Stimulated activated naive CD8-positive, alpha-beta T cell treated with anti-CD3 and anti-CD28 coated beads, Interleukin-15, amount 100 ng/mL, for 72 hours (primary cell): ENCODE measurements around the gene ALDOB.

ENCODE experiments used
- ATAC-seq: fragments of 150-1000 bp; cut with Tn5 transposase; 2 replicates; pipeline ENCODE4 v1.10.0; 2021; ENCODE audit warnings: mild to moderate bottlenecking, moderate library complexity
- DNase-seq, 2 donors: peaks; one replicate each; pipeline ENCODE4 v3.0.0; 2021 to 2022
- H3K27ac Mint-ChIP-seq, 2 donors: one replicate each; pipeline ENCODE4 v1.8.0; 2022; ENCODE audit warnings: mild to moderate bottlenecking in 2 of 2, mixed read lengths in 2 of 2, moderate library complexity in 2 of 2
- H3K27me3 Mint-ChIP-seq: one replicate; pipeline ENCODE4 v1.8.0; 2022; ENCODE audit warnings: mixed read lengths
- H3K4me1 Mint-ChIP-seq: one replicate; pipeline ENCODE4 v1.8.0; 2022; ENCODE audit warnings: mild to moderate bottlenecking, mixed read lengths
- H3K4me3 Mint-ChIP-seq, 2 donors: one replicate each; pipeline ENCODE4 v1.8.0; 2022; ENCODE audit warnings: mild to moderate bottlenecking in 2 of 2, mixed read lengths in 2 of 2, moderate library complexity in 1 of 2
- H3K9me3 Mint-ChIP-seq, 2 donors: one replicate each; pipeline ENCODE4 v1.8.0; 2022; ENCODE audit warnings: mixed read lengths in 2 of 2

Gene ALDOB

GRCh38 chr9:101465326-101465915 lies 29.8 kb upstream of the ALDOB start:
- no peak for DNase-seq
- Mint-ChIP-seq H3K27ac (no peak overlapping the region), H3K9me3 (no peaks in the 10 kb centered on the region), H3K4me1 (no peaks in the 10 kb centered on the region), H3K27me3 (peaks cover 31% of the 10 kb centered on the region), H3K4me3 (no peak overlapping the region)
- no peak for ATAC-seq

GRCh38 chr9:101463397-101463796 lies 27.8 kb upstream of the ALDOB start:
- H3K4me1 Mint-ChIP-seq = no peaks in the 10 kb centered on the region
- DNase-seq = no peak
- ATAC-seq = peak; percentile 73
- H3K27me3 Mint-ChIP-seq = peaks cover 18% of the 10 kb centered on the region
- no peak overlapping the region for H3K4me3 Mint-ChIP-seq
- H3K9me3 Mint-ChIP-seq = no peaks in the 10 kb centered on the region
- H3K27ac Mint-ChIP-seq = no peak overlapping the region

- ATAC-seq (no peak), DNase-seq (no peak)
- Mint-ChIP-seq H3K4me3 (no peak overlapping the region), H3K4me1 (no peaks in the 10 kb centered on the region), H3K27me3 (peaks cover 18% of the 10 kb centered on the region), H3K9me3 (no peaks in the 10 kb centered on the region), H3K27ac (no peak overlapping the region)
Measured at GRCh38 chr9:101462558-101462957, 27.0 kb upstream of the ALDOB start.

GRCh38 chr9:101460965-101461364 lies 25.4 kb upstream of the ALDOB start:
- peaks cover 18% of the 10 kb centered on the region for H3K27me3 Mint-ChIP-seq
- H3K4me1 Mint-ChIP-seq = no peaks in the 10 kb centered on the region
- H3K4me3 Mint-ChIP-seq = no peak overlapping the region
- H3K27ac Mint-ChIP-seq = no peak overlapping the region
- no peaks in the 10 kb centered on the region for H3K9me3 Mint-ChIP-seq
- ATAC-seq = no peak
- no peak for DNase-seq

- Mint-ChIP-seq H3K9me3 (no peaks in the 10 kb centered on the region), H3K27ac (no peak overlapping the region), H3K4me3 (no peak overlapping the region), H3K27me3 (peaks cover 2% of the 10 kb centered on the region), H3K4me1 (no peaks in the 10 kb centered on the region)
- ATAC-seq = peak; percentile 86
- DNase-seq = peak; percentile 1 to 12
Measured at GRCh38 chr9:101458963-101459631, 23.5 kb upstream of the ALDOB start.

GRCh38 chr9:101457003-101457402 lies 21.4 kb upstream of the ALDOB start:
- Mint-ChIP-seq H3K27me3 (peaks cover 10% of the 10 kb centered on the region), H3K9me3 (peaks cover 3 to 7% of the 10 kb centered on the region in 2 donors), H3K4me3 (no peak overlapping the region), H3K27ac (no peak overlapping the region), H3K4me1 (no peaks in the 10 kb centered on the region)
- DNase-seq = no peak
- ATAC-seq = no peak

- no peak overlapping the region for H3K27ac Mint-ChIP-seq
- DNase-seq (no peak), ATAC-seq (no peak)
- peaks cover 15% of the 10 kb centered on the region for H3K27me3 Mint-ChIP-seq
- no peak overlapping the region for H3K4me3 Mint-ChIP-seq
- H3K4me1 Mint-ChIP-seq = no peaks in the 10 kb centered on the region
- H3K9me3 Mint-ChIP-seq = peaks cover 8 to 12% of the 10 kb centered on the region in 2 donors
Measured at GRCh38 chr9:101455656-101456240, 20.2 kb upstream of the ALDOB start.

GRCh38 chr9:101453776-101454570 lies 18.4 kb upstream of the ALDOB start:
- Mint-ChIP-seq H3K4me3 (no peak overlapping the region), H3K4me1 (peaks cover 6% of the 10 kb centered on the region), H3K9me3 (peaks cover 8 to 12% of the 10 kb centered on the region in 2 donors), H3K27me3 (peaks cover 23% of the 10 kb centered on the region), H3K27ac (no peak overlapping the region)
- DNase-seq (no peak), ATAC-seq (no peak)

- H3K27me3 Mint-ChIP-seq = peaks cover 37% of the 10 kb centered on the region
- peaks cover 8 to 12% of the 10 kb centered on the region in 2 donors for H3K9me3 Mint-ChIP-seq
- H3K4me1 Mint-ChIP-seq = peaks cover 14% of the 10 kb centered on the region
- ATAC-seq = no peak
- H3K27ac Mint-ChIP-seq = no peak overlapping the region
- no peak for DNase-seq
- H3K4me3 Mint-ChIP-seq = no peak overlapping the region
Measured at GRCh38 chr9:101451498-101451897, 15.9 kb upstream of the ALDOB start.

- Mint-ChIP-seq H3K27ac (no peak overlapping the region), H3K4me3 (no peak overlapping the region), H3K4me1 (peaks cover 14% of the 10 kb centered on the region), H3K9me3 (peaks cover 8 to 12% of the 10 kb centered on the region in 2 donors), H3K27me3 (peaks cover 42% of the 10 kb centered on the region)
- ATAC-seq = no peak
- no peak for DNase-seq
Measured at GRCh38 chr9:101450931-101451330, 15.4 kb upstream of the ALDOB start.

- peak; percentile 63 to 64 for DNase-seq
- no peak overlapping the region for H3K27ac Mint-ChIP-seq
- H3K9me3 Mint-ChIP-seq = peaks cover 8 to 12% of the 10 kb centered on the region in 2 donors
- peaks cover 58% of the 10 kb centered on the region for H3K27me3 Mint-ChIP-seq
- H3K4me1 Mint-ChIP-seq = peaks cover 14% of the 10 kb centered on the region
- peak; percentile 97 for ATAC-seq
- peak overlapping the region; percentile 76 to 84 for H3K4me3 Mint-ChIP-seq
Measured at GRCh38 chr9:101449071-101449721, 13.6 kb upstream of the ALDOB start.

- ATAC-seq (no peak), DNase-seq (no peak)
- H3K9me3 Mint-ChIP-seq = peaks cover 8 to 12% of the 10 kb centered on the region in 2 donors
- peak overlapping the region in 1 of 2 donors; percentile 45 for H3K27ac Mint-ChIP-seq
- H3K4me1 Mint-ChIP-seq = peaks cover 14% of the 10 kb centered on the region
- peaks cover 63% of the 10 kb centered on the region for H3K27me3 Mint-ChIP-seq
- peak overlapping the region; percentile 76 to 84 for H3K4me3 Mint-ChIP-seq
Measured at GRCh38 chr9:101448680-101449070, 13.1 kb upstream of the ALDOB start.

GRCh38 chr9:101446732-101447131 lies 11.2 kb upstream of the ALDOB start:
- ATAC-seq = no peak
- DNase-seq = no peak
- H3K4me3 Mint-ChIP-seq = no peak overlapping the region
- no peak overlapping the region for H3K27ac Mint-ChIP-seq
- peaks cover 14% of the 10 kb centered on the region for H3K4me1 Mint-ChIP-seq
- H3K9me3 Mint-ChIP-seq = peaks cover 2% of the 10 kb centered on the region in 2 donors
- H3K27me3 Mint-ChIP-seq = peaks cover 67% of the 10 kb centered on the region

GRCh38 chr9:101445353-101446029 lies 9.9 kb upstream of the ALDOB start:
- H3K4me1 Mint-ChIP-seq = peaks cover 14% of the 10 kb centered on the region
- DNase-seq (no peak), ATAC-seq (no peak)
- H3K9me3 Mint-ChIP-seq = no peaks in the 10 kb centered on the region
- H3K27ac Mint-ChIP-seq = no peak overlapping the region
- no peak overlapping the region for H3K4me3 Mint-ChIP-seq
- peaks cover 74% of the 10 kb centered on the region for H3K27me3 Mint-ChIP-seq

- no peak for ATAC-seq
- Mint-ChIP-seq H3K4me3 (no peak overlapping the region), H3K4me1 (peaks cover 2% of the 10 kb centered on the region), H3K27me3 (peaks cover 68% of the 10 kb centered on the region), H3K27ac (no peak overlapping the region), H3K9me3 (no peaks in the 10 kb centered on the region)
- no peak for DNase-seq
Measured at GRCh38 chr9:101443364-101443771, 7.8 kb upstream of the ALDOB start.
